Hepatocyte (in vitro differentiated cells): ENCODE results near the gene AMDHD1.

Source experiments
- EZH2 ChIP-seq: fragments of 200-600 bp; sonication (generic); IDR thresholded peaks from 2 replicates; pipeline ENCODE4 v1.6.1; 2016; ENCODE audit warnings: antibody characterized with exemption, mild to moderate bottlenecking, borderline replicate concordance
- TF ChIP-seq, protein P1 (sequence below): fragments of 200-600 bp; sonication (generic); IDR thresholded peaks from 2 replicates; pipeline ENCODE4 v1.5.1; 2016; ENCODE audit warnings: antibody characterized with exemption, mild to moderate bottlenecking; ENCODE audit not compliant: poor library complexity

DNA sequence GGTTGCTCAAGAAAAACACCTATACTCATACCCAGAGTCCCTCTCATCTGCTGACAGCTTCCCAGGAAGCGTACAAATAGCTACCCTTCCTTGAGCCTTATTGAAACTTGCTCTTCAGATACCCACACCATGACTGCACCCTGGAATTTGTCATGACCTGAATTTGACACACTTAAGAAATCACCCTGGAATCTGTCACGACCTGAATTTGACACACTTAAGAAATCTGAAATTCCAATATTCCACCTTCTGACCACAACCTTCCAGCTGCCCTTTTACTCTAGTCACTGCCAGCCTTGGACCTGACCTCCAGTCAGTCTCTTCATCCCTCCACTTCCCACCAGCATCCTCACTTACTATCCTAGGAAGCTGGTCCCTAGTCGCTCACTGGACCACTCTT lies 54.1 kb downstream of the AMDHD1 start:
- TF ChIP-seq, protein P1, sequence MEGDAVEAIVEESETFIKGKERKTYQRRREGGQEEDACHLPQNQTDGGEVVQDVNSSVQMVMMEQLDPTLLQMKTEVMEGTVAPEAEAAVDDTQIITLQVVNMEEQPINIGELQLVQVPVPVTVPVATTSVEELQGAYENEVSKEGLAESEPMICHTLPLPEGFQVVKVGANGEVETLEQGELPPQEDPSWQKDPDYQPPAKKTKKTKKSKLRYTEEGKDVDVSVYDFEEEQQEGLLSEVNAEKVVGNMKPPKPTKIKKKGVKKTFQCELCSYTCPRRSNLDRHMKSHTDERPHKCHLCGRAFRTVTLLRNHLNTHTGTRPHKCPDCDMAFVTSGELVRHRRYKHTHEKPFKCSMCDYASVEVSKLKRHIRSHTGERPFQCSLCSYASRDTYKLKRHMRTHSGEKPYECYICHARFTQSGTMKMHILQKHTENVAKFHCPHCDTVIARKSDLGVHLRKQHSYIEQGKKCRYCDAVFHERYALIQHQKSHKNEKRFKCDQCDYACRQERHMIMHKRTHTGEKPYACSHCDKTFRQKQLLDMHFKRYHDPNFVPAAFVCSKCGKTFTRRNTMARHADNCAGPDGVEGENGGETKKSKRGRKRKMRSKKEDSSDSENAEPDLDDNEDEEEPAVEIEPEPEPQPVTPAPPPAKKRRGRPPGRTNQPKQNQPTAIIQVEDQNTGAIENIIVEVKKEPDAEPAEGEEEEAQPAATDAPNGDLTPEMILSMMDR: no peak
- TF ChIP-seq EZH2: no peak
